Prostate gland (tissue), 2 donors: ENCODE data around the gene CTNND2. TPM values are rescaled to one million over a fixed set of nuclear protein-coding genes. Genes with fewer than 3 reads are reported as not detected.

ENCODE experiments used
- DNase-seq: peaks from one replicate; pipeline ENCODE4 v3.0.0-alpha.2; 2019; ENCODE audit warnings: low spot score
- H3K27ac ChIP-seq, 2 donors: fragments of 200-600 bp; sonication (generic); 2 replicates each; pipeline ENCODE4 v1.5.1; 2017 to 2019
- H3K27me3 ChIP-seq: fragments of 200-600 bp; sonication (generic); replicated peaks from 2 replicates; pipeline ENCODE4 v1.5.1; 2019; ENCODE audit not compliant: insufficient read depth
- H3K36me3 ChIP-seq, 2 donors: fragments of 200-600 bp; sonication (generic); 1 replicate in 1 of 2; 2 replicates in 1 of 2; pipeline versions ENCODE4 v1.5.1 to v1.8.1; 2017 to 2019
- H3K4me1 ChIP-seq: fragments of 200-600 bp; sonication (generic); replicated peaks from 2 replicates; pipeline ENCODE4 v1.5.1; 2019
- H3K4me3 ChIP-seq, 2 donors: fragments of 200-600 bp; sonication (generic); 2 replicates each; pipeline ENCODE4 v1.5.1; 2017 to 2019
- H3K9me3 ChIP-seq: fragments of 200-600 bp; sonication (generic); 2 replicates; pipeline ENCODE4 v1.5.1; 2017
- CTCF ChIP-seq, 4 experiments: fragments of 200-600 bp in 2 of 4; fragments of 450-650 bp in 2 of 4; sonication (generic) in 2 of 4; IDR thresholded peaks; 1 replicate in 3 of 4; 2 replicates in 1 of 4; pipeline ENCODE4 v1.5.1; 2016 to 2019; ENCODE audit warnings: antibody characterized with exemption in 4 of 4, mild to moderate bottlenecking in 2 of 4, moderate library complexity in 2 of 4
- POLR2A ChIP-seq: fragments of 450-650 bp; IDR thresholded peaks from one replicate; pipeline ENCODE4 v1.6.1; 2016; ENCODE audit warnings: antibody characterized with exemption, mild to moderate bottlenecking
- POLR2AphosphoS5 ChIP-seq: sonication (generic); formaldehyde crosslinking; IDR thresholded peaks from one replicate; pipeline ENCODE4 v1.6.1; 2017; ENCODE audit warnings: antibody characterized with exemption
- WGBS: methylation state at CpG from one replicate; pipeline ENCODE4 v1.1.5; 2018; 5-methylcytosine and 5-hydroxymethylcytosine counted together
- intact Hi-C: fragments of 100-400 bp; cut with DNase I; formaldehyde crosslinking; loops from one replicate; pipeline ENCODE4 v1.14.2; 2022
- total RNA-seq, 2 donors: library from RNA; depleted of rRNA; stranded (reverse); fragments of >200 nt; gene quantifications; one replicate each; pipeline ENCODE4 v1.1.0, GENCODE V29; 2016

CTNND2 gene
- total RNA-seq, 2 donors from 2014 or later: 5.5 to 11.2 TPM

GRCh38 chr5:11476866-11477265, 427.4 kb downstream of the CTNND2 start:
- H3K27ac ChIP-seq: no peak overlapping the region
- no peak for DNase-seq
- TF ChIP-seq POLR2AphosphoS5: no peak
- no peak for TF ChIP-seq CTCF (IDR thresholded peaks at IDR 0.05)
- no peak for TF ChIP-seq POLR2A
- no peak overlapping the region for H3K4me3 ChIP-seq
- WGBS: 36% methylated on average over 2 of the region's 2 CpGs
- no peaks in the 10 kb centered on the region for H3K4me1 ChIP-seq
- H3K9me3 ChIP-seq: no peaks in the 10 kb centered on the region
- no peaks in the 10 kb centered on the region for H3K27me3 ChIP-seq
- H3K36me3 ChIP-seq: no peaks in the 10 kb centered on the region
- intact Hi-C loops: no loop called here

DNA sequence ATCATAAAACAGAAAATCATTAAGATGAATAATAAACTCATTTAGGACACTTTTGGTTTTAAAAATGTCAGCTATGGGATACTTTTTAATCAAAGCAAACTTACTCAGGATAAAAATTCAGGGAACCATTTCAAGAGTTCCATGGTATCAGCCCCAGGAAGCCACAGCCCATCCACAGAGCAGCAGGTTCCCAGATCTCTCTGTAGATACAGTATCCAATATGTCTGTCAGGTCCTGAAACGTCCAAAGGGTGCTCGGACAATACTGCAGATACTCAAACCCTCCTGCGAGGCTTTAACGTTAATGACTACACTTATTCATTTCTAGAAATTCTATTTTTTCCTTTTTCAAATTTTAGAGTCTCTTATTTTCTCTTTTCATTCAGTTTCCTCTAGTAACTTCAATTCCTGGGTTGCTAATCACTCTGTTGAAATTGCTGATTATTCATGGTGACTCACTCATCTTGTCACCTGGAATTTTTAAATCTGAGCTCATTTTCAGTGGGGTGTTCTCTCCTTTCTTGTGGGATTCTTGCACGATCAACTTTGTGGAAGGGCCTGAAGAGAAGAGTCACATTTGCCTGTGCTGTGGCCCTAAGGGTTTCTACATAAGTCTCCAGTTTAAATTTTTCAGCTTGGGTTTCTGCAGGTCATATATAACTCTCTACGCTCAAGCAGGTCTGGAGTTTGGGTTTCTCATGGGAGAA, 435.8 kb downstream of the CTNND2 start:
- DNase-seq: no peak
- Histone ChIP-seq H3K36me3 (no peaks in the 10 kb centered on the region), H3K27ac (no peak overlapping the region), H3K4me1 (no peaks in the 10 kb centered on the region), H3K4me3 (no peak overlapping the region), H3K27me3 (no peaks in the 10 kb centered on the region), H3K9me3 (no peaks in the 10 kb centered on the region)
- intact Hi-C loops: no loop called here
- TF ChIP-seq POLR2A: no peak
- no peak for TF ChIP-seq POLR2AphosphoS5
- TF ChIP-seq CTCF (IDR thresholded peaks at IDR 0.05): no peak
- 89% methylated on average over 6 of the region's 6 CpGs for WGBS

GRCh38 chr5:11467588-11467987, 436.7 kb downstream of the CTNND2 start:
- H3K27ac ChIP-seq: no peak overlapping the region
- WGBS: 88% methylated on average over 2 of the region's 2 CpGs
- H3K4me3 ChIP-seq: no peak overlapping the region
- no peaks in the 10 kb centered on the region for H3K9me3 ChIP-seq
- intact Hi-C loops: no loop called here
- H3K36me3 ChIP-seq: no peaks in the 10 kb centered on the region
- no peaks in the 10 kb centered on the region for H3K4me1 ChIP-seq
- TF ChIP-seq CTCF (IDR thresholded peaks at IDR 0.05) (no peak), POLR2AphosphoS5 (no peak), POLR2A (no peak)
- DNase-seq: no peak
- H3K27me3 ChIP-seq: no peaks in the 10 kb centered on the region

- TF ChIP-seq POLR2AphosphoS5 (no peak), POLR2A (no peak), CTCF (IDR thresholded peaks at IDR 0.05) (no peak)
- intact Hi-C loops: no loop called here
Measured at GRCh38 chr5:11459716-11460115, 444.5 kb downstream of the CTNND2 start.

GRCh38 chr5:11455505-11455904, 448.7 kb downstream of the CTNND2 start:
- intact Hi-C loops: no loop called here

More at GRCh38 chr5:11459716-11460115, 444.5 kb downstream of the CTNND2 start:
- no peak for DNase-seq
- no peak overlapping the region for H3K27ac ChIP-seq
- WGBS: 77% methylated on average over 2 of the region's 2 CpGs
- H3K27me3 ChIP-seq: no peaks in the 10 kb centered on the region
- no peak overlapping the region for H3K4me3 ChIP-seq
- no peaks in the 10 kb centered on the region for H3K36me3 ChIP-seq
- no peaks in the 10 kb centered on the region for H3K4me1 ChIP-seq
- no peaks in the 10 kb centered on the region for H3K9me3 ChIP-seq

More at GRCh38 chr5:11455505-11455904, 448.7 kb downstream of the CTNND2 start:
- Histone ChIP-seq H3K4me3 (no peak overlapping the region), H3K27me3 (no peaks in the 10 kb centered on the region), H3K4me1 (no peaks in the 10 kb centered on the region), H3K36me3 (no peaks in the 10 kb centered on the region), H3K9me3 (no peaks in the 10 kb centered on the region), H3K27ac (no peak overlapping the region)
- no peak for TF ChIP-seq CTCF (IDR thresholded peaks at IDR 0.05)
- no peak for TF ChIP-seq POLR2A
- no peak for DNase-seq
- WGBS: 92% methylated on average over 2 of the region's 2 CpGs
